ENCODE data around the gene GAS2L2. TPM values are rescaled to one million over a fixed set of nuclear protein-coding genes. Genes with fewer than 3 reads are reported as not detected.

GAS2L2 gene
- total and polyA plus RNA-seq, 2 experiments from 2014 or later = 0.06 TPM; not detected in 1

DNA sequence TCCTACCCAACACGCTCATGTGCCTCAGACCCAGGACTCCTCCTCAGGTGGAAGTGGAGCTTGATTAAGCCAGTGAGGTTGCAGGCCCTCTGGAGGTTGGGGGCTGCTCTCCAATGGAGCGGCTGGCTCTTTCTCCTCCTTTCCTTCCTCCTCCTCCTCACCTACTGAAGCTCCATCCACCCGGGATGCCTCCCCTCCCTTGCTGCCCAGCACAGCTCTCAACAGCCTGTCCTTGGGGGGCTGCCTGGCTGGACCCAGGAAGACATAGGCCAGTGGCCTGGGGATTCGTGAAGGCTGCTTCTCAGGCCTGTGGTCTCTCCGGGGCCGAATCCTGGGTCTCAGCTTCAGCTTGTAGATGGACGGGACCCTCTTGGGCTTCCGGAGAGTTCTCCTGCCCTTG lies 8.2 kb downstream of the GAS2L2 start (continued):
- TF ChIP-seq, protein P1, sequence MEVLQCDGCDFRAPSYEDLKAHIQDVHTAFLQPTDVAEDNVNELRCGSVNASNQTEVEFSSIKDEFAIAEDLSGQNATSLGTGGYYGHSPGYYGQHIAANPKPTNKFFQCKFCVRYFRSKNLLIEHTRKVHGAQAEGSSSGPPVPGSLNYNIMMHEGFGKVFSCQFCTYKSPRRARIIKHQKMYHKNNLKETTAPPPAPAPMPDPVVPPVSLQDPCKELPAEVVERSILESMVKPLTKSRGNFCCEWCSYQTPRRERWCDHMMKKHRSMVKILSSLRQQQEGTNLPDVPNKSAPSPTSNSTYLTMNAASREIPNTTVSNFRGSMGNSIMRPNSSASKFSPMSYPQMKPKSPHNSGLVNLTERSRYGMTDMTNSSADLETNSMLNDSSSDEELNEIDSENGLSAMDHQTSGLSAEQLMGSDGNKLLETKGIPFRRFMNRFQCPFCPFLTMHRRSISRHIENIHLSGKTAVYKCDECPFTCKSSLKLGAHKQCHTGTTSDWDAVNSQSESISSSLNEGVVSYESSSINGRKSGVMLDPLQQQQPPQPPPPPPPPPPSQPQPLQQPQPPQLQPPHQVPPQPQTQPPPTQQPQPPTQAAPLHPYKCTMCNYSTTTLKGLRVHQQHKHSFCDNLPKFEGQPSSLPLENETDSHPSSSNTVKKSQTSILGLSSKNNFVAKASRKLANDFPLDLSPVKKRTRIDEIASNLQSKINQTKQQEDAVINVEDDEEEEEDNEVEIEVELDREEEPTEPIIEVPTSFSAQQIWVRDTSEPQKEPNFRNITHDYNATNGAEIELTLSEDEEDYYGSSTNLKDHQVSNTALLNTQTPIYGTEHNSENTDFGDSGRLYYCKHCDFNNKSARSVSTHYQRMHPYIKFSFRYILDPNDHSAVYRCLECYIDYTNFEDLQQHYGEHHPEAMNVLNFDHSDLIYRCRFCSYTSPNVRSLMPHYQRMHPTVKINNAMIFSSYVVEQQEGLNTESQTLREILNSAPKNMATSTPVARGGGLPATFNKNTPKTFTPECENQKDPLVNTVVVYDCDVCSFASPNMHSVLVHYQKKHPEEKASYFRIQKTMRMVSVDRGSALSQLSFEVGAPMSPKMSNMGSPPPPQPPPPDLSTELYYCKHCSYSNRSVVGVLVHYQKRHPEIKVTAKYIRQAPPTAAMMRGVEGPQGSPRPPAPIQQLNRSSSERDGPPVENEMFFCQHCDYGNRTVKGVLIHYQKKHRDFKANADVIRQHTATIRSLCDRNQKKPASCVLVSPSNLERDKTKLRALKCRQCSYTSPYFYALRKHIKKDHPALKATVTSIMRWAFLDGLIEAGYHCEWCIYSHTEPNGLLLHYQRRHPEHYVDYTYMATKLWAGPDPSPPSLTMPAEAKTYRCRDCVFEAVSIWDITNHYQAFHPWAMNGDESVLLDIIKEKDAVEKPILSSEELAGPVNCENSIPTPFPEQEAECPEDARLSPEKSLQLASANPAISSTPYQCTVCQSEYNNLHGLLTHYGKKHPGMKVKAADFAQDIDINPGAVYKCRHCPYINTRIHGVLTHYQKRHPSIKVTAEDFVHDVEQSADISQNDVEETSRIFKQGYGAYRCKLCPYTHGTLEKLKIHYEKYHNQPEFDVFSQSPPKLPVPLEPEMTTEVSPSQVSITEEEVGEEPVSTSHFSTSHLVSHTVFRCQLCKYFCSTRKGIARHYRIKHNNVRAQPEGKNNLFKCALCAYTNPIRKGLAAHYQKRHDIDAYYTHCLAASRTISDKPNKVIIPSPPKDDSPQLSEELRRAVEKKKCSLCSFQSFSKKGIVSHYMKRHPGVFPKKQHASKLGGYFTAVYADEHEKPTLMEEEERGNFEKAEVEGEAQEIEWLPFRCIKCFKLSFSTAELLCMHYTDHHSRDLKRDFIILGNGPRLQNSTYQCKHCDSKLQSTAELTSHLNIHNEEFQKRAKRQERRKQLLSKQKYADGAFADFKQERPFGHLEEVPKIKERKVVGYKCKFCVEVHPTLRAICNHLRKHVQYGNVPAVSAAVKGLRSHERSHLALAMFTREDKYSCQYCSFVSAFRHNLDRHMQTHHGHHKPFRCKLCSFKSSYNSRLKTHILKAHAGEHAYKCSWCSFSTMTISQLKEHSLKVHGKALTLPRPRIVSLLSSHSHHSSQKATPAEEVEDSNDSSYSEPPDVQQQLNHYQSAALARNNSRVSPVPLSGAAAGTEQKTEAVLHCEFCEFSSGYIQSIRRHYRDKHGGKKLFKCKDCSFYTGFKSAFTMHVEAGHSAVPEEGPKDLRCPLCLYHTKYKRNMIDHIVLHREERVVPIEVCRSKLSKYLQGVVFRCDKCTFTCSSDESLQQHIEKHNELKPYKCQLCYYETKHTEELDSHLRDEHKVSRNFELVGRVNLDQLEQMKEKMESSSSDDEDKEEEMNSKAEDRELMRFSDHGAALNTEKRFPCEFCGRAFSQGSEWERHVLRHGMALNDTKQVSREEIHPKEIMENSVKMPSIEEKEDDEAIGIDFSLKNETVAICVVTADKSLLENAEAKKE (CRISPR knock-in tag; IDR thresholded peaks at IDR 0.05) = no peak
- TF ChIP-seq, protein P2, sequence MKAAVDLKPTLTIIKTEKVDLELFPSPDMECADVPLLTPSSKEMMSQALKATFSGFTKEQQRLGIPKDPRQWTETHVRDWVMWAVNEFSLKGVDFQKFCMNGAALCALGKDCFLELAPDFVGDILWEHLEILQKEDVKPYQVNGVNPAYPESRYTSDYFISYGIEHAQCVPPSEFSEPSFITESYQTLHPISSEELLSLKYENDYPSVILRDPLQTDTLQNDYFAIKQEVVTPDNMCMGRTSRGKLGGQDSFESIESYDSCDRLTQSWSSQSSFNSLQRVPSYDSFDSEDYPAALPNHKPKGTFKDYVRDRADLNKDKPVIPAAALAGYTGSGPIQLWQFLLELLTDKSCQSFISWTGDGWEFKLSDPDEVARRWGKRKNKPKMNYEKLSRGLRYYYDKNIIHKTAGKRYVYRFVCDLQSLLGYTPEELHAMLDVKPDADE (IDR thresholded peaks at IDR 0.05) = no peak

- no peak overlapping the region for H3K27ac Mint-ChIP-seq
- Histone ChIP-seq H3K4me2 (no peak overlapping the region), H2AFZ (no peak overlapping the region), H3K36me3 (ENCODE audit: insufficient read depth) (no peaks in the 10 kb centered on the region), H3K79me2 (replicated peaks; ENCODE audit: insufficient read depth) (no peaks in the 10 kb centered on the region), H3K4me3 (no peak overlapping the region), H3K27me3 (ENCODE audit: insufficient read depth) (peaks cover 47% of the 10 kb centered on the region), H4K20me1 (replicated peaks; ENCODE audit: insufficient read depth) (no peaks in the 10 kb centered on the region; the same call in 1 of the 2 replicates), H3K9me2 (ENCODE audit: insufficient read depth) (peaks cover 6% of the 10 kb centered on the region; the same call in 1 of the 2 replicates), H3K4me1 (ENCODE audit: insufficient read depth) (peaks cover 4% of the 10 kb centered on the region; the same call in 1 of the 2 replicates), H3K27ac (ENCODE audit: low read depth) (no peak overlapping the region), H3F3A (replicated peaks; ENCODE audit: low read depth) (peaks cover 8% of the 10 kb centered on the region; the same call in 1 of the 2 replicates)
- H3K36me3 Mint-ChIP-seq (ENCODE audit: low read depth) = 0 out of 3 replicates have a peak, but pooled peaks cover 8% of the 10 kb centered on the region
- ATAC-seq = peak; percentile 19
- H3K9me3 Mint-ChIP-seq = peaks cover 12% of the 10 kb centered on the region; the same call in 2 of the 3 replicates
- DNase-seq (ENCODE audit: low spot score) = peak; percentile 78
- H3K27me3 Mint-ChIP-seq (ENCODE audit: insufficient read depth, low read depth, poor library complexity) = peaks cover 38% of the 10 kb centered on the region
- H3K4me1 Mint-ChIP-seq = peaks cover 13% of the 10 kb centered on the region
- H3K4me3 Mint-ChIP-seq = no peak overlapping the region; the same call in 2 of the 3 replicates
- TF ChIP-seq REST (IDR thresholded peaks at IDR 0.05; ENCODE audit: unreplicated experiment) = peak; percentile 90
- TF ChIP-seq, protein P2 (IDR thresholded peaks at IDR 0.05) = no peak
Measured at GRCh38 chr17:35743626-35744328, 9.3 kb downstream of the GAS2L2 start.

All from GM23338 (cell line).